Measurements from ENCODE around the gene ANXA6. TPM values are rescaled to one million over a fixed set of nuclear protein-coding genes. Genes with fewer than 3 reads are reported as not detected.

ANXA6 gene
- polyA plus RNA-seq, 4 donors = 131 to 244 (median 143) TPM

DNA sequence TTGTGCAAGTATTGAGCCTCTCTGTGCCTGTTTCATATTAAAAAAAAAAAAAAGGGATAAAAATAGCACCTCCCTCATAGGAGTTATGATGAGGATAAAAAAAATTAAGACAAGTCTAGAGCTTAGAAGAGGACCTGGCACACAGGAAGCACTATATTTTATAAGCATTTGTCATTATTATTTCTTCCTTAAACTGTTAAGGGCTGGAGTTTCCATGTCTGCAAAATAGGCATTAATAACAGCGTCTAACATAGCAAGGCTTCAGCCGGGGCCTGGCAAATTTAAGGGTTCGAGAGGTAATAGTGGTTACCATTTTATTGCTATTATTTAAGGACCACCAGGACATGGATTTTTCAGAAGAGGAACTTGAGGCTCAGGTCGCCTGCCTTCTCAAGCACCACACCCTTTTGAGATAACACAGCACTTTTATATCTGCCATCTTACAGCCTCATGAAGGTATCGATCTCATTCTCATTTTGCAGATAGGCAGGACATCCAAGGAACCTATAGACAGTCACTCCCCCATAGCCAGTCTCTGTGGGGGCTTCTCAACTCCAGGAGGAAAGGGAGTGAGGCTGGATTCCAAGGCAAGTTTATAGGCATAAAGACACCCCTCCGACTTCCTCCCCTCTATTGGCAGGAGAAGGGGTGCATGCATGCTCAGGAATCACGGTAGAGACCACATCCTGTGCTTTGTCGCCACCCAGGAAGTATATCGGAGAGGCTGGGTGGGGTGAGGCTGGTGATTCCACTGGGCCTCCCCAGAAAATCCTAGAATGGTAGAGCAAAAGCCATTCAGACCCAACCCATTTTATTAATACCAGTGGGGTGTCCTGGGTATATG, 2.4 kb downstream of the ANXA6 start:
- no peak for DNase-seq (ENCODE audit: low read depth in 4 of 4, low spot score in 3 of 4)

DNA sequence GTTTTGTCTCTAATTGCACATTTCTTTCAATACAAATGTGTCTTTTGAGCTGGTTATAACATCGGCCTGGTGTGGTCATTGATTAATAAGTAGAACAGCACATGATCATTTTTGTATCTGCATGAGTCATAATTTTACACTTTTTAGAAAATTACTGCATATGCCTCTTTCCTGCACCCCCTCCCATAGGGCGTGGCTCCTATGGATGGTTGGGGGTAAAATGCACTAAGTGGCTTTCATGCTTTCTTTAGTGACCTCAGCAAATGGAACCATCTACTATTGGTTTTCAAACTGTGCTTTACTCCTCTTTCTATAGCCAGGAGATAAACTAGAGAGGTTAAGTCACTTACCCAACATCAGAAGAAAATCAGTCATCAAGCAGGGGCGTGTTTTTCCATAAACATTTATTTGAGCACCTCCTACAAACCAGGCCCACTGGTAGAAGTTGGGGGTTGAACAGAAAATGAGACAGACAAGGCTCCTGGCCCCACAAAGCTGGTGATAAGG, 3.8 kb downstream of the ANXA6 start:
- DNase-seq (ENCODE audit: low read depth in 4 of 4, low spot score in 3 of 4) = no peak

DNA sequence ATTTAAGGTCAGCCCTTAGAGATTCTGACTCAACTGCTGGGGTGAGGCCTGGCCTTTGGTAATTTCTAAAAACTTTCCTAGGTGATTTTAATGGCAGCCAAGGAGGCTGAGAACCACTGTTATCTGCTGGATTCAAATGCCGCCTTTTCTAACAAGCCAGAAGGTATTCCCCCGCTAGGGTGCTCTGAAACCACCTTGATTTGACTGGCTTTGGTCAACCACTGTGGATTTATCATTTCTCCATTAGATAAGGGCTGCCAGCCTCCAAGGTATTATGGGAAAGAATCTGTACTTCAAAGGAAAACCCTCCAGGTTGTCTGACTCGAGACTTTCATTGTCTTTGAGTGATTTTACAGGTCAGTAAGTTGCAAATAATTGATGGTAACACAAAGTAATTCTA, 4.3 kb downstream of the ANXA6 start:
- DNase-seq (ENCODE audit: low read depth in 4 of 4, low spot score in 3 of 4) = no peak

DNA sequence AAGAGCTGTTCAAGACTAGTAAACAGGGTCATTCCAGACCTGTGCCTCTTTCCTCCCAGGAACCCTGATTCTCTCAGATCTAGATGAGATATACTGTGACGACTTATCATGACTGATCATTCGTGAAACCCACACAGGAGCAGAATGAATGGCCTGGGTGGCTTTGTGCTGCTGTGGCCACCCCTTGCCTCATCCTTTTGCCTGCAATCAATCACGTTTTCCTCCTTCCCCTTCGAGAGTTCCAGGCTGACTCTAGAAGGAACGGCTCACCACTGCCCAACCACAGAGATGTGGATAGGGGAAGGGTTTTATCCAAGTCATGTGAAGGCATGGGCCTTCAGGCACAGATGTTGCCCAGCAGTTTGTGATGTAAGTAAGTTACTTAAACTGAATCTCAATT, 5.8 kb downstream of the ANXA6 start:
- no peak for DNase-seq (ENCODE audit: low read depth in 4 of 4, low spot score in 3 of 4)

DNA sequence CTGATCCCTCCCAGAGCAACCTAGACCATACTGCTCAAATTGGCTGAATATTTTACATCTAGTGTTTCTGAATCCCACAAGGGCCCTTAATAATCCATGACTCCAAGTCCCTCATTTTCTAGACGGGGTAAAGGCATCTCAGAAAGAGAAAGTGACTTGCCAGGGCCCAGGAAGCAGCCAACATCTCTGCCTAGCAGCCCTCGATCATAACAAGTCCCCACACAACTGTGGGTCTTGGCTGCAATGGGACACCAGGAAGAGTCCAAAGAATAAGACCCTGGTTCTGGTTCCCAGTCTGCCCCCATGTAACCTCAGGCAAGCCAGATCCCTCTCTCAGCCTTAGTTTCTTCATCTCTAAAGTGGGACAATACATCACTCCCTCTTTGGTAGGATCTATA, 6.3 kb downstream of the ANXA6 start:
- no peak for DNase-seq (ENCODE audit: low read depth in 4 of 4, low spot score in 3 of 4)

DNA sequence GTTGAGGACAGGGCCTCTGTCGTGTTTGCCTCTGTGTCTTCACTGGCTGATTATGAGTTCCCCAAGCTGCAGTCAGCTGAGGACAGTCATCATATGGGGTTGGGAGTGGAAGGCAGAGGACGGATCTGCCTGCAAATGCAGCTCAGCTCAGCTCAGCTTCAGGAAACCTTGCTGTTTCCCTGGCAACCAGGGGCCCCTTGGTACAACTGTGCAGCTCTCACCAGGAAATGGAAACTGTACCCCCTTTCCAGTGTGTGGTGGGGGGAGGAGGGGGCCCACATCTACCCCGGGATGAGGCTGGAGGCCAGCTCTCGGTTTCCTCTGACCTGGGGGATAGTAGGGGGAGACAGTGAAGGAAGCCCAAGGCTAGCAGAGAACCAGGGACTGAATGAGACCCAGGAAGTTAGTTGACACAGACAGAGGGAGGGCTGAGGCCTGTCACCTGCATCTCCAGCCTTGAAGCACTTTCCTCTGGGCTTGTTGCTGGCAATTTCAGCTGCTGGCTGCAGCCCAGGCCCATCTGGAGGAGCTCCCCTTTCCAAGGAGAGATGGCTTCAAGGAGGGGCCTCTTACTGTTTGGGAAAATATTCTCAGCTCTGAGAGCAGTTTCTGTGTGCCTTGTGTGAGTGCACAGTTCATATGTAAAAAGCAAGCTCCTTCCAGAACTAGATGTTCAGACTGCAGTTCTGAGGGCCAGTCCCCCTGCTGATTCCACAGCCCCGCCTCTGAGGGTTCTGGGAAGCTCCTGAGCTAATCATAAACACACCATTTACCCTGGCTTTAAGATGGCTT, 6.9 kb downstream of the ANXA6 start:
- peak in 1 of 4 donors; percentile 43 for DNase-seq (ENCODE audit: low read depth in 4 of 4, low spot score in 3 of 4)

DNA sequence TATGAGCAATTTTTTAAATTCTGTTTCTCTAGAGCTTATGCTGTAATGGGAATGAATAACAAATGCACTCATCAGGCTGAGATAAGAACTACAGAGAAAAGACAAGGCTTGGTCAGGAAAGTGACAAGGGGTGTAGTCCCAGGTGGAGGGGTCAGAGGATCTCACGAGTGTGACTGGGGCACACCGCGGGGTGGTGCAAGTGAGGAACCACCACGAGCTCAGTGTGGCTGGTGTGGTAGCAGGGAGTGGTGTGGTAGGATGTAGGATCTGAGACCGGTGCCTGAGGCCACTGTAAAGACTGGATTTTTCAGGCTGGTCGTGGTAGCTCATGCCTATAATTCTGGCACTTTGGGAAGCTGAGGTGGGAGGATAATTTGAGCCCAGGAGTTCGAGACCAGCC, 9.0 kb downstream of the ANXA6 start:
- no peak for DNase-seq (ENCODE audit: low read depth in 4 of 4, low spot score in 3 of 4)

DNA sequence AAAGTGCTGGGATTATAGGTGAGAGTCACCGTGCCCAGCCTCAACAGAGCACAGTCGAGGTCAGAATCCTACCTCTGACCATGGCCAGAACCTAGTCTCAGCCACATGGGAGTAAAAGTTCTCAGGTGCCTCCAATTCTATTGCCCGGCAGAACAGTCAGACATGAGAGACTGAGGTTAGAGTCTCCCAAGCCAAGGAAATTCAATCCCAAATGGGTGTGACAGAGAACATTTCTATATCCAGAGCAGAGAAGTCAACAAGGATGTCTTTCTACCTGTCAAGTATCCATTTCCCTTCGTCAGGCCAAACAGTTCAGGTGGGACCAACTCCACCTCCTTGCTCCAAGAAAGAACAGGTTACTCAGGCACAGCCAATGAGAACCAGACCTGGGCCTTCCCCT, 10.5 kb downstream of the ANXA6 start:
- no peak for DNase-seq (ENCODE audit: low read depth in 4 of 4, low spot score in 3 of 4)

DNA sequence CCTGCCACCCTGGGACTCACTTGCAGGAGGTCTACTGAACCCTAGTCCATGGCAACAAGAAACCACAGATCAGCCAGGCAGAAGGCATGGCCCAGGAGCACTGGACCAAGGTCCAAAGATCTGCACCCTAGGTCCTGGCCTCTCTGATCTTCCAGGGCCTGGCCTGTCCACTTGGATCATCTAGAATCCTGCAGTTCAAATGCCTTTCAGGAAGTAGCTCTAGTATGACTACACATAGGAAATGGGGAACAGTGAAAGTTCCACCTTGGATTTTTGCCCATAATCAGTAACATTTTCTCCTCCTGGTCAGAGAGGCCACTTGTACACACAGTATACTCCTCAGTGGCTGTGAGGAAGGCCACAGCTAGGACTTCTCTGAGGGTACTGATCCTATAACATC, 11.5 kb downstream of the ANXA6 start:
- DNase-seq (ENCODE audit: low read depth in 4 of 4, low spot score in 3 of 4) = no peak

DNA sequence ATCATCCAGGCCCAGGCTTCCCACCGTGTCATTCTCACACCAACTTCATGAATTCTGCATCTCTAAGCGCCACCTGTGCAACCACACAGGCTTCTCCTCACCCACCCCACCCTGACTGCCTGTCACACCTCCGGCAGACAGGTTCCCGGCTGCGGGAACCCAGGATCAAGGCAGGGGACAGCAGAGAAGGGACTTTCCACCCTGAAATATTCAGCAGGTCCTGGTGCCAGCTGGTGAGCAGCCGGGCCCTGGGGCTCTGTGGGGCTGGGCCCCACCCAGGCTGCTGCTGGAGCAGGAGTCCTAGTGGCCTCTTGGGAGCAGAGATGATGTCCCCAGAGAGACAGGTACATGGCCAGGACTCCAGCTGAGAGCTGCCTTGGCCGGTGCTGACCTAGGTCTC, 12.7 kb downstream of the ANXA6 start:
- DNase-seq (ENCODE audit: low read depth in 4 of 4, low spot score in 3 of 4) = no peak

DNA sequence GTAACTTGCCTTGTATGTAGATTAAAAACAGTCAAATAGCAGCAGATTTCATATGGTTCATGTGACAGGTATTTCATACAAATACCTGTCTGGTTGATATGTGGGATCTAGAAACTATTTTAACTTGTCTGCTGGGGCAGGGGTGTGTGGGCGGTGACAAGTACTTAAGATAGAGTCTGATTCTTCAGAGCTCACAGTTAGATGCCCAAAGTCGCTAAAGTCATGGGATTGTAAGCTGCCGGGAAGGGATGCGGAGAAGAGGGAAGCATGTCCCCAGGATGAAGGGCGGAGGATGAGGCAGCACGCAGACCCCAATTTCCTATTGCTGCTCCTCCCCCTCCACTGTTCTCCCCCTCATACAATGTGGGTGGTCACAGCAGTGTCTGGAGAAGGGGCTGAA, 13.3 kb downstream of the ANXA6 start:
- DNase-seq (ENCODE audit: low read depth in 4 of 4, low spot score in 3 of 4) = no peak

DNA sequence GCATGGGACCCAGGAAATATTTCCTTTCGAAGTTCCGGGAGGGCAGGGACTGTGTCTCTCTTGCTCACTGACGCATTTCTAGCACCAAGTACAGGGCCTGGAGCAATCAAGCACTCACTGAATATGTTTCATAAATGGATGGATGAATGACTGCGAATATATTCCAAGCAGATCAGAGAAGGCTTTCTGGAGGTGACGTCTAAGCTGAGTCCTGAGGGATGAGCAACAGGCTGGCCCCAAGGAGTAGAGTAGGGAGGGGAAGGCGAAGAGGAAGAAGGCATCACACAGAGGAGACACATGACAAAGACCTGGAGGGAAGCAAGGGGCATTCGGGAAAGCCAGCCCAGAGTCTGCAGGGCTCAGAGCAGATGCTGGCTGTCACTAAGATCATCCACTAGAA, 13.9 kb downstream of the ANXA6 start:
- no peak for DNase-seq (ENCODE audit: low read depth in 4 of 4, low spot score in 3 of 4)

DNA sequence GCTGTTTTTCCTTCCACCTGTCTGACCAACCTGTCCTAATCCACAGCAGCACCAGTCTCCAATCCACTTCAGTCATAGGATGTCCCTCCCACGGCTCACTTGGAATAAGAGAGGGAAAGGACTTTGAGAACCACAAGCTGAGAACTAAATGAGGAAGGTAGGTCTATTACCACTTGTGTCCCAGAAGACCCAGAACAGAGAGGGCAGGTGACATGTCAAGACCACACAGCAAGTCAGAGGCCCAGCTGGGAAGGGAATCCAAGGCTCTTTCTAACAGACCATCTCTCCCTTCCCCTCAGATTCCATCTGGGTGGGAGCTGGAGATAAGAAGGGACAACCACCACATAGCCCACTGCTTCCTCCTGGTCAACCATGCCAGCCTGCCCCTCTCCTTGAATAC, 14.6 kb downstream of the ANXA6 start:
- no peak for DNase-seq (ENCODE audit: low read depth in 4 of 4, low spot score in 3 of 4)

DNA sequence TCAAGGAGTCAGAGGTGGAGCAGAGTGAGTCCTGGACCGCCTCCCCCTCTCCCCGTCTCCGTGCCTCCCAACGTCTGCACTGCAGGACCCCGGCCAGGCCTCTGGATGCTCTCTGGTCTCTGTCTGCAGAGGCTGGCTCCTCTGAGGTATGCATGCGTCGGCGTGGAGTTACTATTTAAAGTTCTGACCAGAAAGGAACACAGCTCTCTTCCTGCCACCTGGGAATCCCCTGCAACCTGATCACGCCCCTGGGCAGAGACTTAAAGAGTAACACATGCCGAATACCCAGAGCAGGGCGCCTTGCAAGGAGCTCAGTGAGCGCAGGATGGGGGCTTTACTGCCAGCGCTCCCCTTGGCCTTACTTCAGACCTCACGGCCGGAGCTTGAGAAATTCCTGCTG, 16.0 kb downstream of the ANXA6 start:
- DNase-seq (ENCODE audit: low read depth in 4 of 4, low spot score in 3 of 4) = no peak

DNA sequence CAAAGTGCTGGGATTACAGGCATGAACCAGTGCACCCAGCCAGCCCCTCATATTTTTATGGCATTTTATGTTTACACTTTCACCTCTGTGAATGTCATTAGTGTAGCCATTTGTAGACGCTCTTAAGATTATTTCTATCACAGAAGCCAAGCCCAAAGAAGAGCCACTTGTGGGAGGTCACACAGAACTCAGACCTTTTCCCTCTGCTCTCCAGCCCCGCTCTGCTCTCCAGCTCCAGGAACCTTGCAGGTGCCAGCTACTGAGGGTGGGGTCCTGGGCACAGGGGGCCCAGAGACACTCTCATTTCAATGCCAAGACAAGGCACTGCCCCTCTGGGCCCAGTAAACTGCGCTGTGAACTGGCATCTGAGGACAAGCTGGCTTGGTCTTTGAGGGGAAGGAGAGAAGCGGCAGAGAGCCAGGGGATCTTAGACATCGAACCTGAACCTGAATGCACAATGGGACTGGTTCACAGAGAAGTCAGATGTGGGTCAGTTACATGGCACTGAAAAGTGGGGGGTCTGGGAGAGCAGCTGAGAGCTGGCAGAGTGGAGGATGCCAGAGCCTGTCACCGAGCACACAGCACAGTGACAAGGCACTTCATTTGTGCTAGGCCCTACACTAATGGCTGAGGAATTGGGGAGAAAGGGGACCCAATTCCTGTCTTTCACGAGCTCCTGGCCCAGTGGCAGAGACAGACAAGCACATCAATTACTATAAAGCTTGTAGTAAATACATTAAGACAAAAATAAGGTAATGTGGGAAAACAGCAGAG, 16.7 kb downstream of the ANXA6 start:
- DNase-seq (ENCODE audit: low read depth in 4 of 4, low spot score in 3 of 4) = no peak

DNA sequence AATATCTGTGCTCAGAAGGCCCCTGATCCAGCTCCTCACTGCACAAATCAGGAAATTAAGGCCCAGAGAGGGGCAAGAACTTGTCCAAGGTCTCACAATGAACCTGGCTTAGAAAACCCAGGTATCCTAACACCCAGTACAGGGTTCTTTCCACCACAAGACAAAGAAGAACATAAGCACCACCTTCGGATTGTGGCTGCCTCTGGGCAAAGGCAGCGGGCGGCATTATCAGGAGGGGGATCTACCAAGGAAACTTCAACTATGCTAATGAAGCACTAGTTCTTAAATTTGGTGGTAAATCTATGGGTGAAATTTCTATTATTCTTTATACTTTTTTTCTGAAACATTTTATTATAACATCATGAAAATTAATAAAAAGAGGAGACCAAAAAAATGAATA, 17.9 kb downstream of the ANXA6 start:
- DNase-seq (ENCODE audit: low read depth in 4 of 4, low spot score in 3 of 4) = no peak

DNA sequence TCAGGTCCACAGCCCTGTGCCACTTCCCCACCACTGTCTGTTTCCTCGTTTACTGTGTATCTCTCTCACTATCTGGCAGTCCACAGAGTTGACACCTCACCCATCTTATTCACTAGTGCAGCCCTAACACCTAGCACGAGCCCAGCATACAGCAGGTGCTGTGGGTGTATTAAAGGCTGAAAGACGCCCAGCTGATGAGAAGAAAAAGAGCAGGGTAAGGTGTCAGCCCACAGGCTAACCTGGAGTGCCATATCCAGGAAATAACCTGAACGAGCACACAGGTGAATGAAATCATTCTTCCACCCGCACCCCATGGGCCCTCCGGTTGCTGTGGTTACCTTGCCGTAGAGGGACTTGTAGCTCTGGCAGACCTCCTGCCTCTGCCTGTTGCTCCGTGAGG, 18.6 kb downstream of the ANXA6 start:
- no peak for DNase-seq (ENCODE audit: low read depth in 4 of 4, low spot score in 3 of 4)

DNA sequence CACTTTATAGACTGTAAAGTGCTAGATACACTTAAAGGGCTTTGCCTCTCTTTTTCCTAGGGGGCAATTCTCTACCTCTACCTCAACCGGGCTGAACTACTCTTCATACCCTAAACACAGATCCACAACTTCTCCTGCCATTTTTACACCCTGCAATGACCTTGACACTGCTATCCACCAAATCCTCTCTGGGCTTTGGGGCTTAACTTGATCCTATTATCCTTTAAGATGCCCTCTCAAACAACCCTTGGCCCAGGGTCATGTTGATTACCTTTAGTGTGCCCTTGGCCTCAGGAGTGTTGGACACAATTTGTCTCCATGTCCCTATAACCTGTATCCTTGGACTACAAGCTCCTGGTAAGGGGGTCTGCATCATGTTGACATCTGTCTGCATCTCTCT, 19.5 kb downstream of the ANXA6 start:
- DNase-seq (ENCODE audit: low read depth in 4 of 4, low spot score in 3 of 4) = no peak

DNA sequence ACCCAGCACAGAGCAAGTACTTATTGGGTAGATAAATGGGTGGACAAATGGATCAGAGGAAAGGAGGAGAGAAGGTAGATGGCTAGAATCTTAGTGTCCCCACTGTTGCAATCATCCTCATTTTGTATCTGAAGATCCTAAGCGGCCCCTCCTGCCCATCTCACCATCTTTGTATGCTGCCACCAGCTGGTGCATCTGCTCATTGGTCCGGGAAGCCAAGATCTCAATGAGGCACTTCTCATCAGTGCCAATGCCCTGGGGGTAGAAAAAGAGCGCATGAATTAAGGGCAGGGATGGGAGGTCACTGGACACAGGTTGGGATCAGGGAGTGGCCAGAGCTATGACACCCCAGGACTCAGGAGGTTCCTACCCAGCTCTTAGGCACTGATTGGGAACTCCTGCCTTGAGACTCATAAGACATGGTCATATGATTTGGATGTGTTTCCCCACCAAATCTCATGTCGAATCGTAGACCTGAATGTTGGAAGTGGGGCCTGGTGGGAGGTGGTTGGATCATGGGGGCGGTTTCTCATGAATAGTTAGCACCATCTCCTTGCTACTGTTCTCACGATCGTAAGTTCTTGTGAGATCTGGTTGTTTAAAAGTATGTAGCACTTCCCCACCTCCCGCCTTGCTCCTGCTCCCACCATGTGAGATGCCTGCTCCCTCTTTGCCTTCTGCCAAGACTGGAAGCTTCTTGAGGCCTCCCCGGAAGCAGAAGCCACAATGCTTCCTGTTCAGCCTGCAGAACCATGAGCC, 20.3 kb downstream of the ANXA6 start:
- no peak for DNase-seq (ENCODE audit: low read depth in 4 of 4, low spot score in 3 of 4)

DNA sequence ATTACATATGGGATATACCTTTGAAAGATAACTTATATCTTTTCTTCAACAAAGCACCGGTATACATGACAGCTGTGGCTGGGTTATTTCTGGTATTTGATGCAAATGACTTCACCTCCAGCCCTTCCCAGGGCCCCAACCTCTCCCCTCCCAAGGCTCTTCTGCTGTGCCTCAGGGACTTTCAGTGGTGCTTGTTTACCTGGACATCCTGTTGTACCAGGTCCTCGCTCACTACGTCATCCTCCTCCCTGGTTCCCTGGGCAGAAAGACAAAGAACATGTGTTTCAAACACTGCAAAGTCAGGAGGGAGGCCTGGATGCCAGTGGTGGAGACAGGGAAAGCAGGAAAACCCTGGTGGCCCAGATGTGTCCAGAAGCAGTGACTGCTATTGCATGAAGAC, 23.4 kb downstream of the ANXA6 start:
- no peak for DNase-seq (ENCODE audit: low read depth in 4 of 4, low spot score in 3 of 4)
